ENCODE measurements around the gene ELL.

DNA sequence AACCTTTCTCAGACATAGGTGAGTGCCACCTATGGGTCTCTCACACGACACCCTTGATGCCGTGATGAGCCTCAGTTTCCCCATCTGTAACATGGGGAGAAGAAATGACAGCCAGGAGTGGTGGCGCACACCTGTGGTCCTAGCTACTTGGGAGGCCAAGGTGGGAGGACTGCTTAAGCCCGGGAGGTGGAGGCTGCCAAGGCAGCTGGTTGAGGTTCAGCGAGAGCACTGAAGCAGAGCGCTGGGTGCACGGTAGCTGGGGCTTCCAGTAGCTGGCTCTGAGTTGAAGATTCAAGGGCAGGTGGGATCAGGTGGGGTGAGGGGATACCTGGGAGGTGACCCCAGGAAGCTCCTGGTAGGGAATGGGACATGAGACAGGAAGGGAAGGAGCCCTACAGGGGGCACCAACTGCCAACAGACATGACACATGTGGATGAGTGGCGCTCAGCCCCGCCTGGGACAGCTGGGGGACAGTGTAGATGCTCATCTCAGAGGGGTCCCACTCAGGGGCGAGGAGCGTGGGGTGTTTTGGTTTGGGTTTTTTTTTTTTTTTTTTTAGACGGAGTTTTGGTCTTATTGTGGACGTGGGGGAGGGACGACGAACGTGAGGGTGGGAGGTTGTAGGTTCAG, 109.1 kb downstream of the ELL start:
- no peak for TF ChIP-seq POLR2A (IDR thresholded peaks at IDR 0.05)
- TF ChIP-seq CTCF (IDR thresholded peaks at IDR 0.05): no peak

All from esophagus squamous epithelium (tissue), 4 donors.